Prostate gland (tissue), 2 donors: ENCODE data around the gene RIF1. TPM values are rescaled to one million over a fixed set of nuclear protein-coding genes. Genes with fewer than 3 reads are reported as not detected.
A peak's percentile ranks its signal among the peaks of the same experiment; 100 is the strongest.

Experiments used
- DNase-seq: peaks from one replicate; pipeline ENCODE4 v3.0.0-alpha.2; 2019; ENCODE audit warnings: low spot score
- H3K27ac ChIP-seq, 2 donors: fragments of 200-600 bp; sonication (generic); 2 replicates each; pipeline ENCODE4 v1.5.1; 2017 to 2019
- H3K27me3 ChIP-seq: fragments of 200-600 bp; sonication (generic); replicated peaks from 2 replicates; pipeline ENCODE4 v1.5.1; 2019; ENCODE audit not compliant: insufficient read depth
- H3K36me3 ChIP-seq, 2 donors: fragments of 200-600 bp; sonication (generic); 1 replicate in 1 of 2; 2 replicates in 1 of 2; pipeline versions ENCODE4 v1.5.1 to v1.8.1; 2017 to 2019
- H3K4me1 ChIP-seq: fragments of 200-600 bp; sonication (generic); replicated peaks from 2 replicates; pipeline ENCODE4 v1.5.1; 2019
- H3K4me3 ChIP-seq, 2 donors: fragments of 200-600 bp; sonication (generic); 2 replicates each; pipeline ENCODE4 v1.5.1; 2017 to 2019
- H3K9me3 ChIP-seq: fragments of 200-600 bp; sonication (generic); 2 replicates; pipeline ENCODE4 v1.5.1; 2017
- POLR2A ChIP-seq: fragments of 450-650 bp; IDR thresholded peaks from one replicate; pipeline ENCODE4 v1.6.1; 2016; ENCODE audit warnings: antibody characterized with exemption, mild to moderate bottlenecking
- POLR2AphosphoS5 ChIP-seq: sonication (generic); formaldehyde crosslinking; IDR thresholded peaks from one replicate; pipeline ENCODE4 v1.6.1; 2017; ENCODE audit warnings: antibody characterized with exemption
- WGBS: methylation state at CpG from one replicate; pipeline ENCODE4 v1.1.5; 2018; 5-methylcytosine and 5-hydroxymethylcytosine counted together
- intact Hi-C: fragments of 100-400 bp; cut with DNase I; formaldehyde crosslinking; loops from one replicate; pipeline ENCODE4 v1.14.2; 2022
- total RNA-seq, 2 donors: library from RNA; depleted of rRNA; stranded (reverse); fragments of >200 nt; gene quantifications; one replicate each; pipeline ENCODE4 v1.1.0, GENCODE V29; 2016
- TF ChIP-seq, protein P1 (sequence below), 4 experiments: fragments of 200-600 bp in 2 of 4; fragments of 450-650 bp in 2 of 4; sonication (generic) in 2 of 4; IDR thresholded peaks; 1 replicate in 3 of 4; 2 replicates in 1 of 4; pipeline ENCODE4 v1.5.1; 2016 to 2019; ENCODE audit warnings: antibody characterized with exemption in 4 of 4, mild to moderate bottlenecking in 2 of 4, moderate library complexity in 2 of 4

The RIF1 gene
- total RNA-seq, 2 donors from 2014 or later, result 28.1 to 38.2 TPM

DNA sequence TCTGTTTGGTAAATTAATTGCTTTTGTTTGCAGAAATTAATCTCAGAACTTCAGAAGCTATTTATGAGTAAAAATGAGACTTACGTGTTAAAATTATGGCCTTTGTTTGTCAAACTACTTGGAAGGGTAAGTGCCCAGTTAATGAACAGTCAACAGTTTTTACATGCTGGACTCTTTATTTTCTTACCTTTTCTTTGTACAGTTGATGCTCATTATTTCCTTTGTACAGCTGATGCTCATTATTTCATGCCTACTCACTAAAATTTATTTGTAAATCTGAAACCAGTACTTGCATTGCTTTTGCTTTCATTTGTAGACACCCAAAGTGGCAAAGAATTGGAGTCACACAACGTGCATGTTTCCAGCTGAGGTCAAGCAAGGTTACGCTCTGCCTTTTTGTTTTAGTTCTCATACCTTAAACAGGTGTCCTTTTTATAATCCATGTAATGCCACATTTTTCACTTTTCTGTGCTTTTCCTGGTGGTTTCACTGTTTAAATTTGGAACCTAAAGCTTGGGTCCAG, 13.3 kb downstream of the RIF1 start:
- H3K27ac ChIP-seq, result no peak overlapping the region
- H3K4me1 ChIP-seq, result no peaks in the 10 kb centered on the region
- WGBS, result 82% methylated on average over 3 of the region's 3 CpGs
- H3K36me3 ChIP-seq, result peaks cover 0 to 8% of the 10 kb centered on the region in 2 donors
- DNase-seq, result no peak
- intact Hi-C loops, result no loop called here
- H3K4me3 ChIP-seq, result no peak overlapping the region
- no peaks in the 10 kb centered on the region for H3K27me3 ChIP-seq
- no peaks in the 10 kb centered on the region for H3K9me3 ChIP-seq
- TF ChIP-seq POLR2AphosphoS5 (no peak), POLR2A (no peak)
- TF ChIP-seq, protein P1, sequence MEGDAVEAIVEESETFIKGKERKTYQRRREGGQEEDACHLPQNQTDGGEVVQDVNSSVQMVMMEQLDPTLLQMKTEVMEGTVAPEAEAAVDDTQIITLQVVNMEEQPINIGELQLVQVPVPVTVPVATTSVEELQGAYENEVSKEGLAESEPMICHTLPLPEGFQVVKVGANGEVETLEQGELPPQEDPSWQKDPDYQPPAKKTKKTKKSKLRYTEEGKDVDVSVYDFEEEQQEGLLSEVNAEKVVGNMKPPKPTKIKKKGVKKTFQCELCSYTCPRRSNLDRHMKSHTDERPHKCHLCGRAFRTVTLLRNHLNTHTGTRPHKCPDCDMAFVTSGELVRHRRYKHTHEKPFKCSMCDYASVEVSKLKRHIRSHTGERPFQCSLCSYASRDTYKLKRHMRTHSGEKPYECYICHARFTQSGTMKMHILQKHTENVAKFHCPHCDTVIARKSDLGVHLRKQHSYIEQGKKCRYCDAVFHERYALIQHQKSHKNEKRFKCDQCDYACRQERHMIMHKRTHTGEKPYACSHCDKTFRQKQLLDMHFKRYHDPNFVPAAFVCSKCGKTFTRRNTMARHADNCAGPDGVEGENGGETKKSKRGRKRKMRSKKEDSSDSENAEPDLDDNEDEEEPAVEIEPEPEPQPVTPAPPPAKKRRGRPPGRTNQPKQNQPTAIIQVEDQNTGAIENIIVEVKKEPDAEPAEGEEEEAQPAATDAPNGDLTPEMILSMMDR (IDR thresholded peaks at IDR 0.05), result no peak

DNA sequence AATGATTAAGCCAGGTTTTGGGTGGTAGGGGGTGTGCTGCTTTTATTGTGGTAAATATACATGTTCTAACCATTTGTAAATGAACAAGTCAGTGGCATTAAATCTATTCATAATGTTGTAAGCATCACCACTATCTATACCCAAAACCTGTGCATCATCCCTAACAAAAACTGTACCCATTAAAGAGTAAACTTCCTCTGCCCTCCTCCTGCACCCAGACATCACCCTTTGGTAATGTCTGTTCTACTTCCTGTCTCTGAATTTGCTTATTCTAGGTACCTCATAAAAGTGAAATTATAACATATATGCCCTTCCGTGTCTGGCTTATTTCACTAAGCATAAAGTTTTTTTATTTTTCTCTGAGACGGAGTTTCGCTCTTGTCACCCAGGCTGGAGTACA, 14.1 kb downstream of the RIF1 start:
- no peak for DNase-seq
- Histone ChIP-seq H3K4me1 (no peaks in the 10 kb centered on the region), H3K27ac (no peak overlapping the region), H3K4me3 (no peak overlapping the region), H3K9me3 (no peaks in the 10 kb centered on the region), H3K36me3 (peaks cover 0 to 8% of the 10 kb centered on the region in 2 donors), H3K27me3 (no peaks in the 10 kb centered on the region)
- intact Hi-C loops, result no loop called here
- TF ChIP-seq, protein P1 (IDR thresholded peaks at IDR 0.05), result no peak
- no peak for TF ChIP-seq POLR2AphosphoS5
- TF ChIP-seq POLR2A, result no peak
- WGBS, result 91% methylated on average over 3 of the region's 3 CpGs

DNA sequence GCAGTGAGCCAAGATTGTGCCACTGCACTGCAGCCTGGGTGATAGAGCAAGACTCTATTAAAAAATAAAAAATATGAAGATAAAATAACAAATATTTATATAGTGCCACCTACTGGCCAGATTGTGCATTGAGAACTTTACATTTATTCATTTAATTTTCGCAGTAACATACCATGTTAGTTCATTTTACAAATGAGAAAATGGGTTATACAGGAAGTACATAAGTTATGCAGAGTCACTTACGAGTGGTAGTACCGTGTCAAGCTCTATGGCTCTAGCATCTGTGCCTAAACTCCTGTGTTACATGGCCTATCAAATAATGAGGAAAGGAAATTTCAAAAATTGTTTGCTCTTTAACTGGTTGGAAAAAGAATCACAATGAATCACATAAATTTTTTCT, 27.9 kb downstream of the RIF1 start:
- intact Hi-C loops, result no loop called here
- 68% methylated on average over 3 of the region's 3 CpGs for WGBS
- TF ChIP-seq, protein P1 (IDR thresholded peaks at IDR 0.05), result peak; percentile 27 to 77 (median 44)
- TF ChIP-seq POLR2A, result no peak
- no peak for TF ChIP-seq POLR2AphosphoS5
- no peaks in the 10 kb centered on the region for H3K27me3 ChIP-seq
- no peak overlapping the region for H3K4me3 ChIP-seq
- H3K4me1 ChIP-seq, result no peaks in the 10 kb centered on the region
- no peak overlapping the region for H3K27ac ChIP-seq
- no peaks in the 10 kb centered on the region for H3K9me3 ChIP-seq
- H3K36me3 ChIP-seq, result peaks cover 0 to 2% of the 10 kb centered on the region in 2 donors
- DNase-seq, result no peak

DNA sequence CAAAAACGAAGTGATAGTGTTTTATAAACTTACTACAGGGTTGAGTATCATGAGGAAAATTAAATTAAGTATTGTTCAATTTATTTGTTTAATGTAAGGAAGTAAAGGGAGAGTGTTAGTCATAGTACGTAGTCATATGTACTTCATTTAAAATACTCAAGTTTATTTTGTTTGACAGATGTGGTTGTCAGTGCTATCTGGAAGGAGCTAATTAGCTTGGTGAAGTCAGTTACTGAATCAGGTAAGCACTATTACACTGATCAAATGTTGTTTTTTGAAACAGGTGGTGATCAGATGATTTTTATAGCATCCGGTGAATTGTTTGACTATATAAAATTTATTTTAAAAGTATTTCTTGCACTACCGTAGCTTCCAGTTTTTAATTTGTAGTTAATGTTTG, 28.8 kb downstream of the RIF1 start:
- 84% methylated on average over 4 of the region's 4 CpGs for WGBS
- Histone ChIP-seq H3K36me3 (peaks cover 0 to 2% of the 10 kb centered on the region in 2 donors), H3K27ac (no peak overlapping the region), H3K4me1 (no peaks in the 10 kb centered on the region), H3K9me3 (no peaks in the 10 kb centered on the region), H3K4me3 (no peak overlapping the region), H3K27me3 (no peaks in the 10 kb centered on the region)
- intact Hi-C loops, result no loop called here
- no peak for TF ChIP-seq POLR2AphosphoS5
- TF ChIP-seq, protein P1 (IDR thresholded peaks at IDR 0.05), result no peak
- no peak for TF ChIP-seq POLR2A
- DNase-seq, result no peak

DNA sequence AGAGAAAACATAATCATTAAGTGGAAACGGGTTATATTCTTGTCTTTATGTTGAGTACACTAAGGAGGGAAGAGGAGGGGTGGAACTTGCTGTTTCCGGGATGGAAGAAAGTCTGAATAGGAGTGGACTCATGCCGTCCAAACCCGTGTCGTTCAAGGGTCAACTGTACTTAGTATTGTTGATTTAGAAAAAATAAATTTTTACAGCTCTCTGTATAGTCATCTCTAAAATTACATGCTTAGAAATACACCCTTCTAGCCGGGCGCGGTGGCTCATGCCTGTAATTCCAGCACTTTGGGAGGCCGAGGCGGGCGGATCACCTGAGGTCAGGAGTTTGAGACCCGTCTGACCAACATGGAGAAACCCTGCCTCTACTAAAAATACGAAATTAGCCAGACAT, 29.4 kb downstream of the RIF1 start:
- no peak for TF ChIP-seq POLR2A
- TF ChIP-seq, protein P1 (IDR thresholded peaks at IDR 0.05), result no peak
- no peak for TF ChIP-seq POLR2AphosphoS5
- 89% methylated on average over 13 of the region's 13 CpGs for WGBS
- Histone ChIP-seq H3K27ac (no peak overlapping the region), H3K4me3 (no peak overlapping the region), H3K9me3 (no peaks in the 10 kb centered on the region), H3K27me3 (no peaks in the 10 kb centered on the region), H3K36me3 (peaks cover 0 to 2% of the 10 kb centered on the region in 2 donors), H3K4me1 (no peaks in the 10 kb centered on the region)
- DNase-seq, result no peak
- intact Hi-C loops, result no loop called here
